GM19324 (cell line): ENCODE data around the gene EXOC2.

Source experiments
- ATAC-seq: cut with Tn5 transposase; IDR thresholded peaks from one replicate; pipeline ENCODE4 v1.9.1; 2021; ENCODE audit warnings: mild to moderate bottlenecking, moderate library complexity; ENCODE audit not compliant: unreplicated experiment, low FRiP score

EXOC2 gene

GRCh38 chr6:451847-452246 lies 241.1 kb downstream of the EXOC2 start:
- ATAC-seq: no peak

DNA sequence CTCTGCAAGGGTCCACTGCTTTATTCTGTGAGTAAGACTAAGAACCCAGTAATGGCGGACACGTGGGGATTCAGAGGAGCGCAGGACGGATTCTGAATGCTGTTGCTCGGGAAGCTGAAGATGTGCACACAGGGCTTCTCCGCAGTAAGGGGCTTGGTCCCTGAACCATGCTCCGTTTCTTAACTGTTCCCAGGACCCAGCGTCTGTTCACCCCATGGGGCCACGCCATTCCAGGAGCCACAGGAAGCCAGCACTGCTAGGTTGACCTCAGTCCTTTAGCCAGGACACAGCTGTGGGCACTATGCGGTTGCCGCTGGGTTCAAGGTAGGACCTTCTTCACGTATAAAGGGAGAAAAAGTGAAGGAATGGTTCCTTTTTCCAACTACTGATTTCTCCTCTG lies 241.6 kb downstream of the EXOC2 start:
- ATAC-seq: no peak

GRCh38 chr6:449486-450419 lies 243.2 kb downstream of the EXOC2 start:
- no peak for ATAC-seq

- no peak for ATAC-seq
Measured at GRCh38 chr6:449057-449430, 243.9 kb downstream of the EXOC2 start.

DNA sequence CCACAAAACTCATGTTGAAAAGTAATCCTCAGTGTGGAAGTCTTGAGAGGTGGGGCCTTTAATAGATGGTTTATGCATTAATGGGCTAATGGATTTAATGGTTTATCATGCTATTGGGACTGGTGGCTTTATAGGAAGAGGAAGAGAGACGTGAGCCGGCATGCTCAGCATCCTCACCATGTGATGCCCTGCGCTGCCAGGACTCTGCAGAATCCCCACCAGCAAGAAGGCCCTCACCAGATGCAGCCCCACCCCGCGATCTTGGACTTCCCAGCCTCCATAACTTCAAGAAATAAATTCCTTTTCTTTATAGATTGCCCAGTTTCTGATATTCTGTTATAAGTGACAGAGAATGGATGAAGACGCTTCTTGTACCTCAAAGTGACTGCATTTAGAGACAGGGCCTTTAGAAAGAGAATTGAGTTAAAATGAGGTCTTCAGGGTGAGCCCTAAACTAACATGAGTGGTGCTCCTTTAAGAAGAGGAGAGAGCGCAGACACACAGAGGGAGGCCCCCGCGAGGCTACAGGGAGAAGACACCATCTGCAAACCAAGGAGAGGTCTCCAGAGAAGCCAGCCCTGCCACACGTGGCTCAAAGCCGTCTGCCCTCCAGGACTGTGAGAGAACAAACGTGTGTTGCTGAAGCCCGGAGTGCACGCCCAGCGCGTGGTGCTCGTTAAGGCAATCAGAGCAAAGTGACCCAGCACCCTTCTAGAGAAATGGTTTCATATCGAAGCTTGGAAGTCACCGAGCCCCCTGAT lies 244.5 kb downstream of the EXOC2 start:
- no peak for ATAC-seq

GRCh38 chr6:447381-448165 lies 245.4 kb downstream of the EXOC2 start:
- no peak for ATAC-seq

- no peak for ATAC-seq
Measured at GRCh38 chr6:446418-447366, 246.2 kb downstream of the EXOC2 start.

DNA sequence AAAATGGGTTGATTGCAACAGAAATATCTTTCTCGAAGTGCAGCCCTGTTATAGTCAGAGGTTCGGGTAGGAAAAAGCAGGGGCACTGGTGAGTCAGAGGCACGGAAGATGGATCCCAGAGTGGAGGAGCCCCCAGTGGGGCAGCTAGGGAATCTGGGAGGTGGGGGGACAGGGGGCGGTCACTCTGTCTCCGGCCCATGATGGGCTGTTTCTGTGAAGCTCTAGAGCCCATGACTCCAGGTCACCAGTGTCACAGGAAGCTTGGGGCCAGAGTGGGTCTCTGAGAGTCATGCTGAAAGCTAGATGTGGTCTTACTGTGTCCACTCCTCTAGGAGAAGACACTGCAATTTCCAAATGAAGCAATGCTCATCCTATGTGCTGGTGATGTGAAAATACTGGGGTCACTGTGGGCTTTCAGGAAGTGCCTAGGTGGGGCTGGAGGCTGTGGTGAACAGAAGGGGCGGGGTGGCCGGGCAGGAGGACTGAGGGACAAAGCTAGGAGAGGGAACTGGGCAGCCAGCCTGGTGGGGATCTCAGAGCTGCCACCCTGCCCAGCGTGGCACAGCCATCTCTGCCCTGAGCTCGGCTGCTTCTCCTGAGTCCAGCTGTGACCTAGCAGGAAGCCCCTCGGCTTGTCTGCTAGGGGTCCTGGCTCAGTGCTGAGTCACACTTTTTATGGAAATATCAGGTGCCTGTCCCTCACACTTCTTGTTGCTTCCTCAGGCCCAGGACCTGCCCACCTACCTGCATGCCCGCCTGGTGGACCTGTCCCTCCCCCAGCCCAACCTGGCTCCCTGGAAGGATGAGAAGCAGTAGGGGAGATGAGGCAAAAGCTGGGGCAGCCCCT lies 247.1 kb downstream of the EXOC2 start:
- ATAC-seq: no peak

DNA sequence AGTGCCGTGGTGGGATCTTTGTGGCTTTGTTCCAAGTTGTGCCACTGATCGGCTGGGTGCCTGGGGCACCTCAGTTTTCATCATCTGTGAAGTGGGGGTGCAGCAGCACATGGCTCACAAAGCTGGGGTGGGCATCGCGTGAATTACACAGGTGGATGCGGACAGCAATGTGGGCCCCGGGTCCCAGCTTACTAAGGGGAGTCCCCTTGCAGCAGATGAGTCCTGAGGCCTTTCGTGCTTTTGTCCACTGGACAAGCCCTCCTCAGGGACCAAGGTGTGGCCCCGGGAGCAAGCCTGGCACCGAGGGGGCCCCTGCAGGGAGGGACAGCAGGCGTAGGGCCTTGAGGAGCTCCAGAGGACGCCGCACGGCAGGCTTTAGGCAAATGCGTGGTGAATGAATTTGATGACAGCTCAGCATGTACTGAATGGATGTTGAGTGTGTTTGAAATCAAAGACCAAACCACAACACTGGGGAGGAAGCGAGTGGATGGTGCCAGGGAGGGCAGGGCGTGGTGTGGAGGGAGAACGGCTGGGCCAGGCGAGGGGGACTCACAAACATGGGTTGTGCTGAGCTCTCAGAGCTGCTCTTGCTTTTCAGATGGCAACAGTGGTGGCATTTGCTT lies 248.2 kb downstream of the EXOC2 start:
- ATAC-seq: no peak

GRCh38 chr6:443621-444159 lies 249.2 kb downstream of the EXOC2 start:
- no peak for ATAC-seq

- no peak for ATAC-seq
Measured at GRCh38 chr6:441126-441920, 251.6 kb downstream of the EXOC2 start.

GRCh38 chr6:439641-440167 lies 253.2 kb downstream of the EXOC2 start:
- no peak for ATAC-seq

GRCh38 chr6:438634-439170 lies 254.2 kb downstream of the EXOC2 start:
- no peak for ATAC-seq

DNA sequence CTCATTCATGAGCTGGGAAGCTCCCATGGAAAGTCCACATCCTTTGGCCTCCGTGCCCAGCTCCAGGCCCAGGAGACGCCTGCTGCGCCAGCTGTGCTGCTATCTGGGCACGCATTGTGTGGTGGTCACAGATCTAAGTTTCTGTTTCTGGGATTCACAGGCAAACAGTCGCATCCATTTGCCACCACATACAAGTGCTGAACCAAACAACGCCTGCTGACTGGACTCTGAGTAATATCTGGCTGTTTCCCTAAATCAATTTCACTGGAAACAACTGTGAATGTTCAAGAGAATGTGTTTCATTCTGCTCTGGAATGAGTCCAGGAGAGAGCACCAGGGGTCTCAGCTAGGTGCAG lies 255.9 kb downstream of the EXOC2 start:
- ATAC-seq: no peak

GRCh38 chr6:436308-437036 lies 256.5 kb downstream of the EXOC2 start:
- no peak for ATAC-seq
